Liver (tissue), 3 donors: ENCODE results near the gene MPRIP.

Experiments used
- CTCF ChIP-seq: fragments of 150-350 bp; IDR thresholded peaks from 2 replicates; pipeline ENCODE4 v1.5.1; 2017; ENCODE audit warnings: improper control_type of control experiment, low read depth, low read length; ENCODE audit not compliant: missing input control
- EGR1 ChIP-seq, 2 donors: IDR thresholded peaks; 2 replicates each; pipeline ENCODE4 v1.6.1; 2016 to 2018; ENCODE audit warnings: antibody characterized with exemption in 2 of 2, low read depth in 2 of 2
- GABPA ChIP-seq, 2 donors: IDR thresholded peaks in 1 of 2; conservative IDR thresholded peaks in 1 of 2; 2 replicates each; pipeline ENCODE4 v1.6.1; 2016; ENCODE audit warnings: antibody characterized with exemption in 2 of 2, mild to moderate bottlenecking in 1 of 2, moderate library complexity in 1 of 2
- HNF4A ChIP-seq, 2 donors: conservative IDR thresholded peaks; 2 replicates each; pipeline ENCODE4 v1.6.1; 2016; ENCODE audit warnings: antibody characterized with exemption in 2 of 2, mild to moderate bottlenecking in 2 of 2
- MAX ChIP-seq: IDR thresholded peaks from 2 replicates; pipeline ENCODE4 v1.6.1; 2016; ENCODE audit warnings: antibody characterized with exemption
- NR2F2 ChIP-seq: IDR thresholded peaks from 2 replicates; pipeline ENCODE4 v1.6.1; 2016; ENCODE audit warnings: antibody characterized with exemption
- RAD21 ChIP-seq, 2 donors: IDR thresholded peaks; 2 replicates each; pipeline ENCODE4 v1.6.1; 2016; ENCODE audit warnings: antibody characterized with exemption in 2 of 2, mild to moderate bottlenecking in 2 of 2
- SP1 ChIP-seq: IDR thresholded peaks from 2 replicates; pipeline ENCODE4 v1.6.1; 2018; ENCODE audit warnings: antibody characterized with exemption, mild to moderate bottlenecking
- ZBTB33 ChIP-seq: IDR thresholded peaks from 2 replicates; pipeline ENCODE4 v1.6.1; 2016; ENCODE audit warnings: antibody characterized with exemption
- TF ChIP-seq, protein P1 (sequence below): IDR thresholded peaks from 2 replicates; pipeline ENCODE4 v1.6.1; 2016; ENCODE audit warnings: antibody characterized with exemption, mild to moderate bottlenecking
- TF ChIP-seq, protein P2 (sequence below): IDR thresholded peaks from 2 replicates; pipeline ENCODE4 v1.6.1; 2016; ENCODE audit warnings: antibody characterized with exemption
- donor health status: healthy.
- donor health status: healthy.

DNA sequence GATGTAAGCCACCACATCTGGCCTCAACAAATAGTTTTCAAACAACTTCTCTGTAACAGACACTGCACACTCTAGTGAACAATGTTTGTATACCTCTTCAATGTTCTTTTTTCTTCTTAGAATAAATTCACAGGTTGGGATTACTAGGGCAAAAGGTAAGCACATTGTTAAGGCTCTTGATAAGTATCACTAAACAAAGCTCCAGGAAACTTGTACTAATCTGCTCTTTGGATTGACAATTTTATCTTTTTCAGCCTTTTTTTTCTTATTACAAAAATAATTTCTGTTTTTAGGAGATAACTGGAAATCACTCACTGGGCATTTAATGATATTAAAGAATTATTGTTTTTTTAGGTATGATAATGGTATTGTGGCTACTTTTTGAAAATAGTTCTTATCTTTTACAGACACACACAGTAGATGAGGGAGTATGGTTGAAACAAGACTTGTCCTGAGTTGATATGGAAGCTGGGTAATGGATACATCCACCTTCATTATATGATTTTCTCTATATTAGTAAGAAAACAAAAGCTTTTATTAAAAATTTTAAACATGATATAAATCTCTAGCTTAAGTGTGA is 7.7 kb upstream of the MPRIP start:
- TF ChIP-seq SP1 (no peak), CTCF (no peak), MAX (no peak), NR2F2 (no peak), EGR1 (IDR thresholded peaks at IDR 0.05; ENCODE audit: low read depth in 2 of 2) (no peak), GABPA (IDR thresholded peaks at IDR 0.05 in 1 of 2, conservative IDR thresholded peaks at IDR 0.05 in 1 of 2) (no peak), ZBTB33 (no peak), RAD21 (IDR thresholded peaks at IDR 0.05) (no peak), HNF4A (conservative IDR thresholded peaks at IDR 0.05) (no peak)
- TF ChIP-seq, protein P1, sequence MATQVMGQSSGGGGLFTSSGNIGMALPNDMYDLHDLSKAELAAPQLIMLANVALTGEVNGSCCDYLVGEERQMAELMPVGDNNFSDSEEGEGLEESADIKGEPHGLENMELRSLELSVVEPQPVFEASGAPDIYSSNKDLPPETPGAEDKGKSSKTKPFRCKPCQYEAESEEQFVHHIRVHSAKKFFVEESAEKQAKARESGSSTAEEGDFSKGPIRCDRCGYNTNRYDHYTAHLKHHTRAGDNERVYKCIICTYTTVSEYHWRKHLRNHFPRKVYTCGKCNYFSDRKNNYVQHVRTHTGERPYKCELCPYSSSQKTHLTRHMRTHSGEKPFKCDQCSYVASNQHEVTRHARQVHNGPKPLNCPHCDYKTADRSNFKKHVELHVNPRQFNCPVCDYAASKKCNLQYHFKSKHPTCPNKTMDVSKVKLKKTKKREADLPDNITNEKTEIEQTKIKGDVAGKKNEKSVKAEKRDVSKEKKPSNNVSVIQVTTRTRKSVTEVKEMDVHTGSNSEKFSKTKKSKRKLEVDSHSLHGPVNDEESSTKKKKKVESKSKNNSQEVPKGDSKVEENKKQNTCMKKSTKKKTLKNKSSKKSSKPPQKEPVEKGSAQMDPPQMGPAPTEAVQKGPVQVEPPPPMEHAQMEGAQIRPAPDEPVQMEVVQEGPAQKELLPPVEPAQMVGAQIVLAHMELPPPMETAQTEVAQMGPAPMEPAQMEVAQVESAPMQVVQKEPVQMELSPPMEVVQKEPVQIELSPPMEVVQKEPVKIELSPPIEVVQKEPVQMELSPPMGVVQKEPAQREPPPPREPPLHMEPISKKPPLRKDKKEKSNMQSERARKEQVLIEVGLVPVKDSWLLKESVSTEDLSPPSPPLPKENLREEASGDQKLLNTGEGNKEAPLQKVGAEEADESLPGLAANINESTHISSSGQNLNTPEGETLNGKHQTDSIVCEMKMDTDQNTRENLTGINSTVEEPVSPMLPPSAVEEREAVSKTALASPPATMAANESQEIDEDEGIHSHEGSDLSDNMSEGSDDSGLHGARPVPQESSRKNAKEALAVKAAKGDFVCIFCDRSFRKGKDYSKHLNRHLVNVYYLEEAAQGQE, result no peak
- TF ChIP-seq, protein P2, sequence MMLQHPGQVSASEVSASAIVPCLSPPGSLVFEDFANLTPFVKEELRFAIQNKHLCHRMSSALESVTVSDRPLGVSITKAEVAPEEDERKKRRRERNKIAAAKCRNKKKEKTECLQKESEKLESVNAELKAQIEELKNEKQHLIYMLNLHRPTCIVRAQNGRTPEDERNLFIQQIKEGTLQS, result no peak
